ENCODE measurements around the gene SOWAHB.
"Not testable (repeated sequence)": the region's sequence is repeated elsewhere in the genome, so short reads cannot be mapped to it uniquely, and the experiment has no call there.

SOWAHB gene

DNA sequence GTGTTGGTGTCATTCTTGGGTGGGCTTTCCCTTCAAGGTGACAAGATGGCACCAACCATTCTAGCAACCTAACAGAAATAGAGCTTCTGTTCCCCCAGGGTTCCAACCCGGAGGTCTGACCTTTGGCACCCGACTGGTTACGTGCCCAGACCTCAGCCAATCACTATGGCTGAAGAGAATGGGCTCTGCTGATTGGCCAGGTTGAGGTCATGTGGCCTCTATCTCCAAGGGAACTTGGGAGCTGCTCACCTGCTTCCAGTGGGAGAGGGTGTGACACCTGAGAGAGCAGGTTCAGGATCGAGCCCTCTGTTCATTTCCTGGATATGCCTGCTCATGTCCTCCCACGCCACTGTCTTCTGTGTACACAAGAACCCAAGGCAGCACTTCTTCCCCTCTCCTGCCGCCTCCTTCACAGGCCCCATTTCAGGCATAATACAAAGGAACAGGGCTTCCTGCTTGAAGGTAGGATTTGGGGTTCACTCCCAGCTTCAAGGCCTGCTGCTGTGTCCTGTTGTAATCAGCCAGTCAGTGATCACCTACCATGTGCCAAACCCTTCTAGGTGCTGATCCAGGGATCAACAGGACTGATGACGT is 11.0 kb downstream of the SOWAHB start:
- H3K27me3 ChIP-seq (ENCODE audit: control insufficient read depth, insufficient read depth, low read length): no peaks in the 10 kb centered on the region
- H3K9me3 ChIP-seq (ENCODE audit: control insufficient read depth, low read length): no peaks in the 10 kb centered on the region
- H3K9ac ChIP-seq (ENCODE audit: low read length): no peak overlapping the region
- H3K36me3 ChIP-seq (ENCODE audit: control insufficient read depth, insufficient read depth, low read length): no peaks in the 10 kb centered on the region
- H3K4me1 ChIP-seq (ENCODE audit: control insufficient read depth, insufficient read depth, low read length): peaks cover 3% of the 10 kb centered on the region
- H3K4me3 ChIP-seq (ENCODE audit: low read length): no peak overlapping the region

DNA sequence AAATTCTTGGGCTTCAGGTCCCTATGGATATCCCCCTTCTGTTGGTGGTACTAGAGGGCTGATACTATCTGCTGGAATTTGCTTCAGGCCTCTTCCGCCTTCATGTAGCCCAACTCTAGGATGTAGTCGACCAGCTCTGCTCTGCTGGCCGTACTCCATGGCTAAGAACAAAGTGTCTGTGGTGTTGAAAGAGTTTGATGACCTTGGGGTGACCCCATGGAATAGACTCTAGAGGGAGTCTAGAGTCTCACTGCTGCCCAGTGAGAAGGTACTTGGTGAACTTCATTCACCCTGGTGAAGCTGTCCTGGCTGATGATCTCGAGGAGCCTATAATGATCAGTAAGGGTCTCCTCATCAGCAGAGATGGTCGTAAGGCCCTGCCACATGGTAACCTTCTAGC is 11.7 kb downstream of the SOWAHB start:
- Histone ChIP-seq H3K9me3 (ENCODE audit: control insufficient read depth, low read length) (no peaks in the 10 kb centered on the region), H3K27me3 (ENCODE audit: control insufficient read depth, insufficient read depth, low read length) (no peaks in the 10 kb centered on the region), H3K36me3 (ENCODE audit: control insufficient read depth, insufficient read depth, low read length) (no peaks in the 10 kb centered on the region), H3K4me3 (ENCODE audit: low read length) (no peak overlapping the region), H3K4me1 (ENCODE audit: control insufficient read depth, insufficient read depth, low read length) (no peaks in the 10 kb centered on the region), H3K9ac (ENCODE audit: low read length) (no peak overlapping the region)

DNA sequence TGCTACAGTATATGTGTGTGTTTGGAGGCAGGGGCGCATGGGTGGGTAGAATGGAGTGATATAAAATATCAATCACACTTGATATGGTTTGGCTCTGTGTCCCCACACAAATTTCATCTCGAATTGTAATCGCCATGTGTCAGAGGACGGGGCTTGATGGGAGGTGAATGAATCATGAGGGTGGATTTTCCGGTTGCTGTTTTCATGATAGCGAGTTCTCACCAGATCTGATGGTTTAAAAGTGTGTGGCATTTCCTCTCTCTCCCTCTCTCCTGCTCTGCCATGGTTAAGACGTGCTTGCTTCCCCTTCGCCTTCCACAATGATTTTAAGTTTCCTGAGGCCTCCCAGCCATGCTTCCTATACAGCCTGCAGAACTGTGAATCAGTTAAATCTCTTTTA is 14.8 kb downstream of the SOWAHB start:
- no peaks in the 10 kb centered on the region for H3K9me3 ChIP-seq (ENCODE audit: control insufficient read depth, low read length)

DNA sequence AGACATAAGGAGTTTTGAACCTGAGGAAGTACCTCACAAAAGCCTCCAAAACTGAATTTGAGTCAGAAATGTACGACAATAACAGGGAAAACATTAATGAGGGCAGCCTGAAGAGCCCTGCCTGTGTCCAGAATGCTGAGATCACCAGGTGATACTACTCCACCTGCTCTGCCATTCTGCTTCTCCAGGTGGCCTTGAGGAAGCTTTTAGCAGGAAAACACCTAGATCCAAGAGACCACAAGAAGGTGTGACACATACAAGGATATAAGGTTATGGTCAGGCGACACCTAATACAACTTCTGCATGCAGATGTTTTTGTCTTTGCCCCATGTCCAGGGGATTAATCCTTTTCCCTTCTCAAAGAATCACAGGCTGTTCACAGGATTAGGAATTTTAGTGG is 15.3 kb downstream of the SOWAHB start:
- H3K9me3 ChIP-seq (ENCODE audit: control insufficient read depth, low read length): no peaks in the 10 kb centered on the region
- H3K27me3 ChIP-seq (ENCODE audit: control insufficient read depth, insufficient read depth, low read length): no peaks in the 10 kb centered on the region
- H3K9ac ChIP-seq (ENCODE audit: low read length): no peak overlapping the region
- H3K4me1 ChIP-seq (ENCODE audit: control insufficient read depth, insufficient read depth, low read length): no peaks in the 10 kb centered on the region
- H3K36me3 ChIP-seq (ENCODE audit: control insufficient read depth, insufficient read depth, low read length): no peaks in the 10 kb centered on the region
- H3K4me3 ChIP-seq (ENCODE audit: low read length): no peak overlapping the region

More for the DNA sequence above, 14.8 kb downstream of the SOWAHB start:
- H3K36me3 ChIP-seq (ENCODE audit: control insufficient read depth, insufficient read depth, low read length): no peaks in the 10 kb centered on the region
- no peaks in the 10 kb centered on the region for H3K27me3 ChIP-seq (ENCODE audit: control insufficient read depth, insufficient read depth, low read length)
- H3K9ac ChIP-seq (ENCODE audit: low read length): no peak overlapping the region
- no peak overlapping the region for H3K4me3 ChIP-seq (ENCODE audit: low read length)
- no peaks in the 10 kb centered on the region for H3K4me1 ChIP-seq (ENCODE audit: control insufficient read depth, insufficient read depth, low read length)

DNA sequence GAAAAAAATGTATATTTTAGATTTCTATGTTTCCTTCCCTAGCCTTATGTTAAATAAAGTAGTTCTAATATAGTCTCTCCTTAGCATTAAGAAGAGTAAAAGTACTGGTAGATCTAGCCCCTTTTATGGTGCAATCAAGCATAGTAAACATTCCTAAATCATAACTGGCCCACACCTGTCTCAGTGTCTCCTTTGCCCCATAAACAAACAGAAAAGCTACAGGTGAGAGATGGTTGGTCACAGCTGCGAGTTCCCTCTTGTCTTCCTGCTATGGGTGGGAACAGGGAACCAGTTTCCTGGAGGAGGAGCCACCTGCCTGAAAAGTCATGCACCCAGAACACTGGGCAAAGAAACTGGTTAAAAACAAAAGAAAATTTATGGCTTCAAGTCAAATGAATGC is 16.6 kb downstream of the SOWAHB start:
- Histone ChIP-seq H3K4me1 (ENCODE audit: control insufficient read depth, insufficient read depth, low read length) (no peaks in the 10 kb centered on the region), H3K27me3 (ENCODE audit: control insufficient read depth, insufficient read depth, low read length) (no peaks in the 10 kb centered on the region), H3K36me3 (ENCODE audit: control insufficient read depth, insufficient read depth, low read length) (no peaks in the 10 kb centered on the region), H3K4me3 (ENCODE audit: low read length) (no peak overlapping the region), H3K9me3 (ENCODE audit: control insufficient read depth, low read length) (no peaks in the 10 kb centered on the region), H3K9ac (ENCODE audit: low read length) (no peak overlapping the region)

DNA sequence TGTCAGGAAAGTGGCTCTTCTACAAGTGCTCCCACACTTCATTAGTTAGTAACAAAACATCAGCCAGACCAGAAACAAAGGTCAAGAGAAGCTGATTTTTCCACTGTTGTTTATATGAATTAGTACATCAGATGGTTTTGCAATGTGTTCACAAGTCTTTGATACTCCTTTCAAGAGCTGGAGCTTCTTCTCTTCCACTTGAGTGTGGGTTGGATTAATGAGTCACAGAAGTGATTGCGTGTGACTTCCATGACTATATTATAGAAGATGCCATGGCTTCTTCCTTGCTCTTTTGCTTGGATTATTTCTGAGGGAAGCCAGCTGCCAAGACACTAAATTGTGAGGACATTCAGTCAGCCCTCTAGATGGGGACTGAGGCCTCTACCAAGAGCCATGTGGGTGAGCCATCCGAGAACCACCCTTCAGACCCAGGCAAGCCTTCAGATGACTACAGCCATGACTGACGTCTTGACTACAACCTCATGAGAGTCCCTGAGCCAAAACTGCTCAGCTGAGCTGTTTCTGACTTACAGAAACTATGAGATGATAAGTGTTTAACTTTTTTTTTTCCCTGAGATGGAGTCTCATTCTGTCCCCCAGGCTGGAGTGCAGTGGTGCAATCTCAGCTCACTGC is 18.1 kb downstream of the SOWAHB start:
- Histone ChIP-seq H3K9ac (ENCODE audit: low read length) (no peak overlapping the region), H3K4me1 (ENCODE audit: control insufficient read depth, insufficient read depth, low read length) (no peaks in the 10 kb centered on the region), H3K27me3 (ENCODE audit: control insufficient read depth, insufficient read depth, low read length) (no peaks in the 10 kb centered on the region), H3K36me3 (ENCODE audit: control insufficient read depth, insufficient read depth, low read length) (no peaks in the 10 kb centered on the region), H3K4me3 (ENCODE audit: low read length) (no peak overlapping the region), H3K9me3 (ENCODE audit: control insufficient read depth, low read length) (no peaks in the 10 kb centered on the region)

DNA sequence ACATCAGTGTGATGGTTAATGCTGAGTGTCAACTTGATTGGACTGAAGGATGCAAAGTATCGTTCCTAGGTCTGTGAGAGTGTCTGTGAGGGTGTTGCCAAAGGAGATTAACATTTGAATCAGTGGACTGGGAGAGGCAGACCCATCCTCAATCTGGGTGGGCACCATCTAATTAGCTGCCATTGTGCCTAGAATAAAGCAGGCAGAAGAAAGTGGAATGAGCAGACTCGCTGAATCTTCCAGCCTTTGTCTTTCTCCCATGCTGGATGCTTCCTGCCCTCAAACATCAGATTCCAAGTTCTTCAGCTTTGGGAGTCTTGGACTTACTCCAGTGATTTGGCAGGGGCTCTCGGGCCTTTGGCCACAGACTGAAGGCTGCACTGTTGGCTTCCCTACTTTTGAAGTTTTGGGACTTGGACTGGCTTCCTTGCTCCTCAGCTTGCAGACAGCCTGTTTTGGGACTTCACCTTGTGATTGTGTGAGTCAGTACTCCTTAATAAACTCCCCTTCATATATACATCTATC is 19.2 kb downstream of the SOWAHB start:
- H3K9me3 ChIP-seq (ENCODE audit: control insufficient read depth, low read length); H3K27me3 ChIP-seq (ENCODE audit: control insufficient read depth, insufficient read depth, low read length); H3K4me1 ChIP-seq (ENCODE audit: control insufficient read depth, insufficient read depth, low read length); H3K4me3 ChIP-seq (ENCODE audit: low read length); H3K9ac ChIP-seq (ENCODE audit: low read length); H3K36me3 ChIP-seq (ENCODE audit: control insufficient read depth, insufficient read depth, low read length): not testable (repeated sequence)

DNA sequence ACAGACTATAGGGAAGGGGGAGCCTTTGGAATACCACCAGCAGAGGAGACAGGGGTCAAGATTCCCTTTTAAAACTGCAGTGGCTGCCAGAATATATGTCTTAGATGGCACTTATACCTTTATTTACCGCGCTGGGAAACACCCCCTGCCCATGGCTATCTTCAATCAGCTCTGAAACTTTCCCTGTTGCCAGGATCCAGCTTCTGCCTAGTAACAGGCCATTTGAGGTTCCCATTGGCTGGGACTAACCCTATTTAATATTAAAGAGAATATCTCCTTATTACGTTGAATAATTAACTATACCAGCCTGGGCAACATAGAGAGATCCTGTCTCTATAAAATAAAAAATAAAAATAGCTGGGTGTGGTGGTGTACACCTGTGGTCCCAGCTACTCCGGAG is 23.8 kb downstream of the SOWAHB start:
- Histone ChIP-seq H3K36me3 (ENCODE audit: control insufficient read depth, insufficient read depth, low read length) (no peaks in the 10 kb centered on the region), H3K27me3 (ENCODE audit: control insufficient read depth, insufficient read depth, low read length) (no peaks in the 10 kb centered on the region)

DNA sequence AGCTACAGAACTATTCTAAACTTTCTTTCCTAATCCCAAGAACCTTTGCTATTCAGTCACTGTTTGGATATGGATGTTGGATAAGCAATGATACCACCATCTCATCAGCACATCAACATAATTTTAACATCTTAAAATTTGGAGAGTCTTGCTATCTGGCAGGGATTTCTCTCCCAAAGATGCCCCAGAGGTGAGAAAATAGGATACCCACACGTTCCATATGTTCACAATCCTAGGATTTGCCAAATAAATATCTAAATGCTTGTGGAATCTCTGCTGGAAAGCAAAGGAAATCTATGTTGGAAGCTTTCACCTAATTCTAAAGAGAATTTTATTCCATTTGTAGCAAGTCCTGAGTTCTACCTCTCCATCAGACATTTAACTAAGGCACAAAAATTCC is 24.4 kb downstream of the SOWAHB start:
- Histone ChIP-seq H3K36me3 (ENCODE audit: control insufficient read depth, insufficient read depth, low read length) (no peaks in the 10 kb centered on the region), H3K4me1 (ENCODE audit: control insufficient read depth, insufficient read depth, low read length) (peaks cover 2% of the 10 kb centered on the region), H3K27me3 (ENCODE audit: control insufficient read depth, insufficient read depth, low read length) (no peaks in the 10 kb centered on the region), H3K9ac (ENCODE audit: low read length) (no peak overlapping the region), H3K4me3 (ENCODE audit: low read length) (no peak overlapping the region), H3K9me3 (ENCODE audit: control insufficient read depth, low read length) (no peaks in the 10 kb centered on the region)

More for the DNA sequence above, 23.8 kb downstream of the SOWAHB start:
- H3K4me1 ChIP-seq (ENCODE audit: control insufficient read depth, insufficient read depth, low read length): no peaks in the 10 kb centered on the region
- H3K9ac ChIP-seq (ENCODE audit: low read length): no peak overlapping the region
- no peaks in the 10 kb centered on the region for H3K9me3 ChIP-seq (ENCODE audit: control insufficient read depth, low read length)
- no peak overlapping the region for H3K4me3 ChIP-seq (ENCODE audit: low read length)

DNA sequence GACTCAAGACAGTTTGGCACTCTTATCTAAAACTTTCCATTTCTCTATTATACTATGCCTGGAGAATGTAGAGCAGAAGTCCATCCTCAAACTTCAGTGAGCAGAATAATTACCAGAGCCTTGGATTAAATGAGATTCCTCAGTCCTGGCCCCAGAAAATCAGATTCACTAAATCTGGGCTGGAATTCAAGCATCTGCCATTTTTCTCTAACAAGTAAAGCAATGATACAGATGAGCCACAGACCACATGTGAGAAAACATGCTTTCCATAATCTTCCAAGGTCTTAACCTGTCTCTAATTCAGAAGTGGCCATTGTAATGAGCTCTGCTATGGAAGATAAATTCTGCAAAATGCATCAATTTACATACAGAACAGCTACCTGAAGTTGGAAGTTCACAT is 25.4 kb downstream of the SOWAHB start:
- no peaks in the 10 kb centered on the region for H3K36me3 ChIP-seq (ENCODE audit: control insufficient read depth, insufficient read depth, low read length)
- H3K9ac ChIP-seq (ENCODE audit: low read length): no peak overlapping the region
- H3K4me1 ChIP-seq (ENCODE audit: control insufficient read depth, insufficient read depth, low read length): peaks cover 7% of the 10 kb centered on the region
- H3K27me3 ChIP-seq (ENCODE audit: control insufficient read depth, insufficient read depth, low read length): no peaks in the 10 kb centered on the region
- no peaks in the 10 kb centered on the region for H3K9me3 ChIP-seq (ENCODE audit: control insufficient read depth, low read length)
- H3K4me3 ChIP-seq (ENCODE audit: low read length): no peak overlapping the region

DNA sequence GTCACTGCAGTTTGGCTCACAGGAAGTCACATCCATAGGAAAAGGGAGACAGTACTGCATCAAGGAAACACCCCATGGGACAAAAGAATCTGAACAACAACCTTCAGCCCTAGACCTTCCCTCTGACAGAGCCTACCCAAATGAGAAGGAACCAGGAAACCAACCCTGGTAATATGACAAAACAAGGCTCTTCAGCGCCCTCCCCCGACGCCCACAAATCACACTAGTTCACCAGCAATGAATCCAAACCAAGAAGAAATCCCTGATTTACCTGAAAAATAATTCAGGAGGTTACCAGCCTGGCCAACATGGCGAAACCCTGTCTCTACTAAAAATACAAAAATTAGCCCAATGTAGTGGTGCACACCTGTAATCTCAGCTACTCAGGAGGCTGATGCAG is 29.2 kb downstream of the SOWAHB start:
- not testable (repeated sequence) for H3K4me1 ChIP-seq (ENCODE audit: control insufficient read depth, insufficient read depth, low read length); H3K27me3 ChIP-seq (ENCODE audit: control insufficient read depth, insufficient read depth, low read length); H3K4me3 ChIP-seq (ENCODE audit: low read length); H3K9me3 ChIP-seq (ENCODE audit: control insufficient read depth, low read length); H3K9ac ChIP-seq (ENCODE audit: low read length); H3K36me3 ChIP-seq (ENCODE audit: control insufficient read depth, insufficient read depth, low read length)

DNA sequence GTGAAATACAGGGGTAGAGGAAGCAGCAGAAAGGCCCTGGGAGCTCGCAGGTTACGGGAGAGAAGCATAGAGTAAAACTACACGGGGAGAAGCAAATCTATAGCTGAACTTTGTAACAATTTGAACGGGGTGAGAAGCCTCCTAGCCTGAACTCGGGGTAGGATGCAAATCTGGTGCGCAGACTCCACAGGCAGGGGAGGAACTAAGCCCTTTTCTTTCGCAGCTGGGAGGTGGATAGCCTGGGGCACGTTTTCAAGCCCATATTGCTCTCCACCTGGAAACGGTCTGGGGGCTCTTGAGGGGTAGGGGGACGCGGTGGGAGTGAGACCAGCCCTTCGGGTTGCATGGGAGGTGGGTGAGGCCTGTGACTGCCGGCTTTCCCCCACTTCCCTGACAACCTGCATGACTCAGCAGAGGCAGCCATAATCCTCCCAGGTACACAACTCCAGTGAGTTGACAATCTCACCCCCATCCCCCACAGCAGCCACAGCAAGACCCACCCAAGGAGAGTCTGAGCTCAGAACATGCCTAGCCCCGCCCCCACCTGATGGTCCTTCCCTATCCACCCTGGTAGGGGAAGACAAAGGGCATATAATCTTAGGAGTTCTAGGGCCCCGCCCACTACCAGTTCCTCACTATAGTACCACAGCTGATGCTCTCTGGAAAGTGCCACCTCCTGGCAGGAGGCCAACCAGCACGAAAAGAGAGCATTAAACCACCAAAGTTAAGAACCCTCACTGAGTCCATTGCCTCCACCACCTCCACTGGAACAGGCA is 29.9 kb downstream of the SOWAHB start:
- H3K4me3 ChIP-seq (ENCODE audit: low read length): no peak overlapping the region

More for the DNA sequence above, 29.9 kb downstream of the SOWAHB start:
- no peaks in the 10 kb centered on the region for H3K27me3 ChIP-seq (ENCODE audit: control insufficient read depth, insufficient read depth, low read length)
- peaks cover 7% of the 10 kb centered on the region for H3K4me1 ChIP-seq (ENCODE audit: control insufficient read depth, insufficient read depth, low read length)
- no peaks in the 10 kb centered on the region for H3K36me3 ChIP-seq (ENCODE audit: control insufficient read depth, insufficient read depth, low read length)
- no peak overlapping the region for H3K9ac ChIP-seq (ENCODE audit: low read length)
- H3K9me3 ChIP-seq (ENCODE audit: control insufficient read depth, low read length): no peaks in the 10 kb centered on the region

Data from mucosa of stomach (tissue), 1 donor.